Loucy (cell line): ENCODE measurements around the gene KSR2.

ENCODE experiments used
- H2AFZ ChIP-seq: fragments of 200-600 bp; sonication (generic); 2 replicates; pipeline ENCODE4 v1.6.0; 2016; ENCODE audit warnings: antibody characterized with exemption, mild to moderate bottlenecking, low read length, moderate library complexity
- H3F3A ChIP-seq: fragments of 200-600 bp; 2 replicates; pipeline ENCODE4 v1.6.0; 2016; ENCODE audit warnings: antibody characterized with exemption, low read depth, mild to moderate bottlenecking
- H3K27me3 ChIP-seq: fragments of 200-600 bp; sonication (generic); 2 replicates; pipeline ENCODE4 v1.6.1; 2014; ENCODE audit warnings: low read length, mild to moderate bottlenecking; ENCODE audit not compliant: insufficient read depth, poor library complexity, severe bottlenecking
- H3K36me3 ChIP-seq: fragments of 200-600 bp; sonication (generic); 2 replicates; pipeline ENCODE4 v1.6.1; 2016; ENCODE audit warnings: low read length; ENCODE audit not compliant: insufficient read depth
- H3K4me1 ChIP-seq: fragments of 200-600 bp; sonication (generic); 2 replicates; pipeline ENCODE4 v1.5.1; 2014; ENCODE audit warnings: low read length, mild to moderate bottlenecking; ENCODE audit not compliant: insufficient read depth, poor library complexity, severe bottlenecking
- H3K4me2 ChIP-seq: fragments of 200-600 bp; sonication (generic); 2 replicates; pipeline ENCODE4 v1.6.0; 2014; ENCODE audit warnings: antibody characterized with exemption, low read length, low read depth, mild to moderate bottlenecking; ENCODE audit not compliant: poor library complexity, severe bottlenecking
- H3K4me3 ChIP-seq: fragments of 200-600 bp; sonication (generic); 2 replicates; pipeline ENCODE4 v1.5.1; 2014; ENCODE audit warnings: low read length, mild to moderate bottlenecking, mixed read lengths; ENCODE audit not compliant: poor library complexity, severe bottlenecking
- H3K79me2 ChIP-seq: fragments of 200-600 bp; sonication (generic); 2 replicates; pipeline ENCODE4 v1.6.1; 2014; ENCODE audit warnings: low read length; ENCODE audit not compliant: insufficient read depth
- H3K9ac ChIP-seq: fragments of 200-600 bp; sonication (generic); 2 replicates; pipeline ENCODE4 v1.6.0; 2014; ENCODE audit warnings: mild to moderate bottlenecking, low read depth, low read length, moderate library complexity; ENCODE audit not compliant: poor library complexity, severe bottlenecking
- H3K9me2 ChIP-seq: fragments of 200-600 bp; sonication (generic); replicated peaks from 2 replicates; pipeline ENCODE4 v1.6.1; 2016; ENCODE audit warnings: low read depth, low read length, mixed read lengths
- H3K9me3 ChIP-seq: fragments of 200-600 bp; sonication (generic); 2 replicates; pipeline ENCODE4 v1.6.1; 2014; ENCODE audit warnings: mild to moderate bottlenecking, antibody characterized with exemption, low read length, low read depth; ENCODE audit not compliant: insufficient read depth
- H4K20me1 ChIP-seq: fragments of 200-600 bp; sonication (generic); 2 replicates; pipeline ENCODE4 v1.6.0; 2014; ENCODE audit warnings: antibody characterized with exemption, low read length, mild to moderate bottlenecking; ENCODE audit not compliant: insufficient read depth, poor library complexity, severe bottlenecking
- EZH2phosphoT487 ChIP-seq: fragments of 200-600 bp; IDR thresholded peaks from 2 replicates; pipeline ENCODE4 v1.6.1; 2018; ENCODE audit warnings: antibody characterized with exemption, mild to moderate bottlenecking, moderate library complexity, borderline replicate concordance
- TF ChIP-seq, protein P1 (sequence below): fragments of 200-600 bp; sonication (generic); conservative IDR thresholded peaks from 2 replicates; pipeline ENCODE4 v1.5.1; 2014; ENCODE audit warnings: mild to moderate bottlenecking, antibody characterized with exemption, low read length

The KSR2 gene

DNA sequence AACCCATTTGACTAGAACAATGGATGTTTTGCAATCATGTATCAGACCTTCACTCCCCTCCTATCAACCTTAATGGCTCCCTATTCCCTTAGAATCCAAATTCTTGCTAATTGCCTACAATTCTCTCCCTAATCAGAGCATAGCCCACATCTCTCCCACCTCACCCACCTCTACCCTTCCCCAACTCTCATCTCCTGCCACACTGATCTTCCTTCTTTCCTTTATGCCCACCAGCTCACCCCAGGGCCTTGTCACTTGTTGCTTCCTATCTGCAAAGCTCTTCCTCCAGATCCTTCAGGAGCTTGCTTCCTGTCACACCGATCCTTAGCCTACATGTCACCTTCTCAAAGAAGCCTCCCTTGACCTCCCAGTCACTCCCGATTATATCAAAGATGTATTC lies 177.8 kb downstream of the KSR2 start:
- H3K9ac ChIP-seq = no peak overlapping the region

DNA sequence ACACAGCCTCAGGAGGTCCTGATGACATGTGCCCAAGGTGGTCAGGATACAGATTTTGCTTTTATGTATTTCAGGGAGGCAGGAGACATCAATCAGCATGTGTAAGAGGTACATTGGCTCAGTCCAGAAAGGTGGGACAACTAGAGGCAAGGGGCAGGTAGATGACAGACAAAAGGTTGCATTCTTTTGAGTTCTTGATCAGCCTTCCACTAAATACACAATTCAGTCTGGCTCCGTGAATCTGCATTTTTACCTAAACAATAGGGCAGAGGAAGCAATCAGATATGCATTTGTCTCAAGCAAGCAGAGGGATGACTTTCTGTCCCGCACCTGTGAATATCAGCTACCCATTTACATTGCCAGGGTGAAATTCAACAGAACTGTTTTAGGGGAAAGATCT lies 178.6 kb downstream of the KSR2 start:
- TF ChIP-seq, protein P1, sequence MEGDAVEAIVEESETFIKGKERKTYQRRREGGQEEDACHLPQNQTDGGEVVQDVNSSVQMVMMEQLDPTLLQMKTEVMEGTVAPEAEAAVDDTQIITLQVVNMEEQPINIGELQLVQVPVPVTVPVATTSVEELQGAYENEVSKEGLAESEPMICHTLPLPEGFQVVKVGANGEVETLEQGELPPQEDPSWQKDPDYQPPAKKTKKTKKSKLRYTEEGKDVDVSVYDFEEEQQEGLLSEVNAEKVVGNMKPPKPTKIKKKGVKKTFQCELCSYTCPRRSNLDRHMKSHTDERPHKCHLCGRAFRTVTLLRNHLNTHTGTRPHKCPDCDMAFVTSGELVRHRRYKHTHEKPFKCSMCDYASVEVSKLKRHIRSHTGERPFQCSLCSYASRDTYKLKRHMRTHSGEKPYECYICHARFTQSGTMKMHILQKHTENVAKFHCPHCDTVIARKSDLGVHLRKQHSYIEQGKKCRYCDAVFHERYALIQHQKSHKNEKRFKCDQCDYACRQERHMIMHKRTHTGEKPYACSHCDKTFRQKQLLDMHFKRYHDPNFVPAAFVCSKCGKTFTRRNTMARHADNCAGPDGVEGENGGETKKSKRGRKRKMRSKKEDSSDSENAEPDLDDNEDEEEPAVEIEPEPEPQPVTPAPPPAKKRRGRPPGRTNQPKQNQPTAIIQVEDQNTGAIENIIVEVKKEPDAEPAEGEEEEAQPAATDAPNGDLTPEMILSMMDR = no peak
- no peak for TF ChIP-seq EZH2phosphoT487
- Histone ChIP-seq H4K20me1 (no peaks in the 10 kb centered on the region), H3K79me2 (no peaks in the 10 kb centered on the region), H2AFZ (no peak overlapping the region), H3K36me3 (no peaks in the 10 kb centered on the region), H3K4me3 (no peak overlapping the region), H3F3A (no peaks in the 10 kb centered on the region), H3K9ac (no peak overlapping the region), H3K9me3 (no peaks in the 10 kb centered on the region; the same call in 1 of the 2 replicates), H3K4me2 (no peak overlapping the region), H3K4me1 (no peaks in the 10 kb centered on the region), H3K9me2 (no peaks in the 10 kb centered on the region), H3K27me3 (no peaks in the 10 kb centered on the region)

More for the DNA sequence above, 177.8 kb downstream of the KSR2 start:
- H2AFZ ChIP-seq = no peak overlapping the region
- no peaks in the 10 kb centered on the region for H3K9me2 ChIP-seq
- H3K4me2 ChIP-seq = no peak overlapping the region
- TF ChIP-seq EZH2phosphoT487 = no peak
- H3F3A ChIP-seq = no peaks in the 10 kb centered on the region
- H3K4me3 ChIP-seq = no peak overlapping the region
- no peaks in the 10 kb centered on the region; the same call in 1 of the 2 replicates for H3K9me3 ChIP-seq
- H3K4me1 ChIP-seq = no peaks in the 10 kb centered on the region
- no peaks in the 10 kb centered on the region for H3K79me2 ChIP-seq
- H4K20me1 ChIP-seq = no peaks in the 10 kb centered on the region
- H3K36me3 ChIP-seq = no peaks in the 10 kb centered on the region
- H3K27me3 ChIP-seq = no peaks in the 10 kb centered on the region

DNA sequence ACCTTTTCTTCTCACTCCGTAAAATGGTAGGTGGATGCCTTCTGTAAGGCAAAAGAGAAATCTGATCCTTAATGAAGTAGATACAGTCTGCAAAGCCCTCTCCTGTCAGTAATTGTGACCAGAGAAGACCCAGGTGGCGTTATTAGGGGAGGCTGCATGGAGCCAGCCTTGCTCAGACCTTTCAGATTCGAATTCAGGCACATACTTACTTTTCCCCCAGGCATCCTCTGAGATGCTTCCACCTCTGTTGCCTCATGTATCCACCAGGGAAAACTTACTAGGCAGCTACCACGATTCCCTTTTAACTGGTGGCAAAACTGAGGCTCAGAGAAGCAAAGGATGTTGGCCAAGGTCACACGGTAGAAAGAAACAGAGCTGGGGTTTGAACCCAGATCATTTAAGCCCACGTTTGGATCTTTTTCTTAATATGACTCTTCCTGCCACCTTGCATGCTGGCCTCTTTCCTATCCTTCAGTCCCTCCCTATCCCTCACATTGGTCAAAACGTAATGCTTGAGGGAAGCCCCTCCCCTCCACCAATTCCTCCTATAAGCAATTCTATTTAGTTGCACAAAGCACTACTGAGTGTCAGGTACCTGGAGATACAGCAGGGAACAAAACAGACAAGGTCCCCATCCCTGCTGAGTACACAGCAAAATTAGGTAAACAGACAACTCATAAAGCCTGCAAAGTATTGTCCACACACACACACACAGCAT lies 179.4 kb downstream of the KSR2 start:
- H3K36me3 ChIP-seq = no peaks in the 10 kb centered on the region
- H3K4me2 ChIP-seq = no peak overlapping the region
- no peak for TF ChIP-seq EZH2phosphoT487
- TF ChIP-seq, protein P1 = no peak
- no peak overlapping the region for H3K9ac ChIP-seq
- no peaks in the 10 kb centered on the region for H3K27me3 ChIP-seq
- no peaks in the 10 kb centered on the region for H3K9me2 ChIP-seq
- no peaks in the 10 kb centered on the region for H3F3A ChIP-seq
- H3K9me3 ChIP-seq = peaks cover 3% of the 10 kb centered on the region; the same call in 1 of the 2 replicates
- H3K4me1 ChIP-seq = no peaks in the 10 kb centered on the region
- no peak overlapping the region for H3K4me3 ChIP-seq
- H2AFZ ChIP-seq = no peak overlapping the region
- H3K79me2 ChIP-seq = no peaks in the 10 kb centered on the region
- no peaks in the 10 kb centered on the region for H4K20me1 ChIP-seq

DNA sequence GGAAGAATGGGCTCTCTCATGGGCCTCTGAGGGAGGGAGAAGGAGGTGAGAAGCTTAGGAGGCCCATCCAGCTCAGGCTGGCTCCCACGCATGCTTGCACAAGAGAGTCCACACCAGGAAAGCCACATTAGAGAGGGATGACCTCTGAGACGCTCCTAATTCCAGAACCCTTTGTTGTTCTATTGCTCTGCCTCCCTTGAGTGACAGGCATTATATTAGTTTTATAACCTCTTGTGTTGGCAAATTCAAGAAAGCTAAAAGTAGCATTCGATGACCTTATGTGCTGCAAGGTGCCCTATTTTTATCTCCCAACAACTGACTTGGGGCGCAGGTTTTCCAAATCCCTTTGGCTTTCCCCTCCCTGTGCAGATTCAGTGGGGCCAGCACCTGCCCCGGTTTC lies 190.1 kb downstream of the KSR2 start:
- H3K79me2 ChIP-seq = no peaks in the 10 kb centered on the region
- TF ChIP-seq EZH2phosphoT487 = no peak
- TF ChIP-seq, protein P1 = no peak
- no peaks in the 10 kb centered on the region for H3K27me3 ChIP-seq
- H3K4me2 ChIP-seq = no peak overlapping the region
- H3K9ac ChIP-seq = no peak overlapping the region
- H3K9me2 ChIP-seq = no peaks in the 10 kb centered on the region
- no peak overlapping the region for H2AFZ ChIP-seq
- H3K36me3 ChIP-seq = no peaks in the 10 kb centered on the region
- no peaks in the 10 kb centered on the region for H3K4me1 ChIP-seq
- no peak overlapping the region for H3K4me3 ChIP-seq
- H3F3A ChIP-seq = no peaks in the 10 kb centered on the region
- 0 out of 2 replicates have a peak, but pooled peaks cover 3% of the 10 kb centered on the region for H3K9me3 ChIP-seq
- no peaks in the 10 kb centered on the region for H4K20me1 ChIP-seq
